Fibroblast of pulmonary artery (primary cell): ENCODE data around the gene GAN.
"Not testable (repeated sequence)": the region's sequence is repeated elsewhere in the genome, so short reads cannot be mapped to it uniquely, and the experiment has no call there.

Experiments
- DNase-seq: peaks from one replicate; pipeline ENCODE4 v3.0.0-alpha.2; 2010; ENCODE audit warnings: low read depth
- H3K4me3 ChIP-seq: replicated peaks from 2 replicates; pipeline ENCODE4 v1.5.1; 2011; ENCODE audit warnings: low read depth, mild to moderate bottlenecking, control low read depth, low read length, moderate library complexity
- TF ChIP-seq, protein P1 (sequence below): IDR thresholded peaks from 2 replicates; pipeline ENCODE4 v1.5.1; 2011; ENCODE audit warnings: mild to moderate bottlenecking, control low read depth, low read length, inconsistent platforms; ENCODE audit errors: missing control alignments

GAN gene

DNA sequence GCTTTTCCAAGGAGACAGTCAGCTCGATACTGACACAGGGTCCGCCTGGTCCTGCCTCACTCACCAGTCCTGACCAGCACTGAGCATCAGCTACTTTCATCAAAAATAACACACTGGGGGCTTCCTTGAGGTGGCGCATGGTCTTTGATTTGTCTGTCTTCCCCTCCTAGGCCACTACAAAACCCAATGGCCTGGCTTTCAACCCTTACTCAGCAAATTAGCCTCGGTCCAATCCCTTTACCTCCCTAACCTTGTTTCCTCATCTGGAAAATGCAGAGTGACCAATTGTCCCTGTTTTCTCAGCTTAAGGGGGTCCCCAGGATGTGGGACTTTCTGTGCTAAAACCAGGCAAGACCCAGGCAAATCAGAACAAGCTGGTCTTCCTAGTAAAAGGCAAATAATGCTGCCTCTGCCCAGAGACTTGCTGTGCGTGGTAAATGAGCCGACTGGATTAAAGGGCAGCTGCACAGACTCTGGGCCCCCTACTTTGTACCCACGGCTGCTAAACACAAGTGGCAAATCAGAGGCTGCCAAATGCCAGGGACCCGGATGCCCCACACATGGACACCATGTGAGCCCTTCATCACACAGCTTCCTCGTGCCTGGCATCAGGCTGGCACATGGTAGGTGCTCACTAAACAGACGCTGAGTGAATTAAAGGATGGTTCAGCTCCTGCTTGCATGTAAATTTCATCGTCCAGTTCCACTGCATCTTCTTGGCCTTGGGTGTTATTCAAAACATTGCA, 98.7 kb downstream of the GAN start:
- DNase-seq = no peak
- no peak overlapping the region for H3K4me3 ChIP-seq
- TF ChIP-seq, protein P1, sequence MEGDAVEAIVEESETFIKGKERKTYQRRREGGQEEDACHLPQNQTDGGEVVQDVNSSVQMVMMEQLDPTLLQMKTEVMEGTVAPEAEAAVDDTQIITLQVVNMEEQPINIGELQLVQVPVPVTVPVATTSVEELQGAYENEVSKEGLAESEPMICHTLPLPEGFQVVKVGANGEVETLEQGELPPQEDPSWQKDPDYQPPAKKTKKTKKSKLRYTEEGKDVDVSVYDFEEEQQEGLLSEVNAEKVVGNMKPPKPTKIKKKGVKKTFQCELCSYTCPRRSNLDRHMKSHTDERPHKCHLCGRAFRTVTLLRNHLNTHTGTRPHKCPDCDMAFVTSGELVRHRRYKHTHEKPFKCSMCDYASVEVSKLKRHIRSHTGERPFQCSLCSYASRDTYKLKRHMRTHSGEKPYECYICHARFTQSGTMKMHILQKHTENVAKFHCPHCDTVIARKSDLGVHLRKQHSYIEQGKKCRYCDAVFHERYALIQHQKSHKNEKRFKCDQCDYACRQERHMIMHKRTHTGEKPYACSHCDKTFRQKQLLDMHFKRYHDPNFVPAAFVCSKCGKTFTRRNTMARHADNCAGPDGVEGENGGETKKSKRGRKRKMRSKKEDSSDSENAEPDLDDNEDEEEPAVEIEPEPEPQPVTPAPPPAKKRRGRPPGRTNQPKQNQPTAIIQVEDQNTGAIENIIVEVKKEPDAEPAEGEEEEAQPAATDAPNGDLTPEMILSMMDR = no peak

- TF ChIP-seq, protein P1 = no peak
- no peak overlapping the region for H3K4me3 ChIP-seq
Measured at GRCh38 chr16:81415751-81416150, 101.0 kb downstream of the GAN start.

GRCh38 chr16:81416749-81417148, 102.0 kb downstream of the GAN start:
- DNase-seq = no peak
- TF ChIP-seq, protein P1 = no peak
- H3K4me3 ChIP-seq = no peak overlapping the region

More at GRCh38 chr16:81415751-81416150, 101.0 kb downstream of the GAN start:
- DNase-seq = no peak

DNA sequence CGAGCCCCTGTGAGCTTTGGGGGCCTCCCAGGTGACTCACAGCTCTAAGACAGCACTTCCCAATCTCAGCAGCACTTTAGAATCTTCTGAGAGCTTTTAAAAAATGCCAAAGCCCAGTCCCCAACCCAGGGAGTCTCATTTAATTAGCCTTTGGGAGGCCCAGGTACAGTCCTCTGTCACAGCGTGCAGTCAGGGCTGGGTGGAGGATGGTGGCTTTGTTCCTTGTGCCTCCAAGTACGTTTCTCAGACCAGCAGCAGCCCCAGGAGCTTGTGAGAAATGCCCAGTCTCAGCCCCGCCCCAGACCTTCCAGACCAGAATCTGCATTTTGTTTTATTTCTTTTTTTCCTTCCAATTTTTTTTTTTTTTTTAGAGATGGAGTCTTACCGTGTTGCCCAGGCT, 102.4 kb downstream of the GAN start:
- H3K4me3 ChIP-seq = no peak overlapping the region
- DNase-seq = no peak
- TF ChIP-seq, protein P1 = no peak

- no peak overlapping the region for H3K4me3 ChIP-seq
- TF ChIP-seq, protein P1 = no peak
- DNase-seq = no peak
Measured at GRCh38 chr16:81419806-81420205, 105.0 kb downstream of the GAN start.

GRCh38 chr16:81421126-81421525, 106.4 kb downstream of the GAN start:
- no peak overlapping the region for H3K4me3 ChIP-seq
- DNase-seq = no peak
- TF ChIP-seq, protein P1 = no peak

- no peak for DNase-seq
- TF ChIP-seq, protein P1 = no peak
- no peak overlapping the region for H3K4me3 ChIP-seq
Measured at GRCh38 chr16:81421536-81421935, 106.8 kb downstream of the GAN start.

DNA sequence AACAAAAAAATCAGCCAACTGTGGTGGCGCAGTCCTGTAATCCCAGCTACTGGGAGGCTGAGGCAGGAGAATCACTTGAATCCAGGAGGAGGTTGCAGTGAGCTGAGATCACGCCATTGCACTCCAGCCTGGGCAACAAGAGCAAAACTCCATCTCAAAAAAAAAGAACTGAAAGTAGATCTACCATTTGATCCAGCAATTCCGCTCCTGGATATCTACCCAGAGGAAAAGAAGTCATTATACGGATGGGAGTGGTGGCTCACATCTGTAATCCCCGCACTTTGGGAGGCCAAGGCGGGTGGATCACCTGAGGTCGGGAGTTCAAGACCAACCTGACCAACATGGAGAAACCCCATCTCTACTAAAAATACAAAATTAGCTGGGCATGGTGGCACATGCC, 107.4 kb downstream of the GAN start:
- DNase-seq, H3K4me3 ChIP-seq: not testable (repeated sequence)
